HG03558 (cell line): ENCODE measurements around the gene HBQ1.
"Not testable (repeated sequence)": the region's sequence is repeated elsewhere in the genome, so short reads cannot be mapped to it uniquely, and the experiment has no call there.

Experiments used
- ATAC-seq: cut with Tn5 transposase; IDR thresholded peaks from one replicate; pipeline ENCODE4 v1.9.1; 2021; ENCODE audit warnings: moderate number of reproducible peaks; ENCODE audit not compliant: unreplicated experiment; ENCODE audit errors: extremely low read depth

The HBQ1 gene

GRCh38 chr16:194516-194915, 14.3 kb downstream of the HBQ1 start:
- ATAC-seq, result no peak

DNA sequence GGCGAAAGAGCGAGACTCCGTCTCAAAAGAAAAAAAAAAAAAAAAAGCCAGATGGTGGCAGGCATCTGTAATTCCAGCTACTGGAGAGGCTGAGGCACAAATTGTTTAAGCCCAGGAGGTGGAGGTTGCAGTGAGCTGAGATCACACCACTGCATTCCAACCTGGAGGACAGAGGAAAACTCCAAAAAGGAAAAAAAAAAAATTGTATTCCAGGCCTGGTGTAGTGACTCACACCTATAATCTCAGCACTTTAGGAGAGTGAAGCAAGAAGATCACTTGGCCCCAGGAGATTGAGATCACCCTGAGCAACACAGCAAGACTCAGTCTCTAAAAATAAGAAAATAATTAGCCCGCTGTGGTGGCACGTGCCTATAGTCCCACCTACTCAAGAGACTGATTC, 20.1 kb downstream of the HBQ1 start:
- ATAC-seq, result no peak

DNA sequence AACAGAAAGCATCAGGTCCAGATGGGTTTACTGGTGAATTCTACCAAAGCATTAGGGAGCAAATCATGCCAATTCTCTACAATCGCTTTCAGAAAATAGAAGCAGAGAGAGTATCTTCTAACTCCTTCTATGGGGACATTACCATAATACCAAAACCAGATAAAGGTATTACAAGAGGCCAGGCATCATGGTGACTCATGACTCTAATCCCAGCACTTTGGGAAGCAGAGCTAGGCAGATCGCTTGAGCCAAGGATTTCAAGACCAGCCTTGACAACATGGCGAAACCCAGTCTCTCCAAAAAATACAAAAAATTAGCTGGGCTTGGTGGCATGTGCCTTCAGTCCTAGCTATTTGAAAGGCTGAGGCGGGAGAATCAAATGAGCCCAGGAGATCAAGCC, 23.0 kb downstream of the HBQ1 start:
- ATAC-seq, result no peak

GRCh38 chr16:204046-204445, 23.8 kb downstream of the HBQ1 start:
- ATAC-seq, result not testable (repeated sequence)

DNA sequence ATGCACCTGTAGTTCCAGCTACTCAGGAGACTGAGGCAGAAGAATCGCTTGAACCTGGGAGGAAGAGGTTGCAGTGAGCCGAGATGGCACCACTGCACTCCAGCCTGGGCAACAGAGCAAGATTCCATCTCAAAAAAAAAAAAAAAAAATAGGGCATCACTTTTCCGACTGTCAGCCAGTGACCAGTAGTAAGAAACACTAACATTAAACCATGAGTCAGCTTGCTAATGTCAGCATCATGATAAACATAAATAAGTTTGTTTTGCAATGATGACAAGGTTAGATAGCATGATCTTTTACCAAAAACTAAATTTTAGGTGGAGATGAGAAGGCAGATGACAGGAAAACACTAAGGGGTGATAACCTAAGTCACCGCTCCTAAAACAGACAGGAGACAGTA, 29.1 kb downstream of the HBQ1 start:
- not testable (repeated sequence) for ATAC-seq

DNA sequence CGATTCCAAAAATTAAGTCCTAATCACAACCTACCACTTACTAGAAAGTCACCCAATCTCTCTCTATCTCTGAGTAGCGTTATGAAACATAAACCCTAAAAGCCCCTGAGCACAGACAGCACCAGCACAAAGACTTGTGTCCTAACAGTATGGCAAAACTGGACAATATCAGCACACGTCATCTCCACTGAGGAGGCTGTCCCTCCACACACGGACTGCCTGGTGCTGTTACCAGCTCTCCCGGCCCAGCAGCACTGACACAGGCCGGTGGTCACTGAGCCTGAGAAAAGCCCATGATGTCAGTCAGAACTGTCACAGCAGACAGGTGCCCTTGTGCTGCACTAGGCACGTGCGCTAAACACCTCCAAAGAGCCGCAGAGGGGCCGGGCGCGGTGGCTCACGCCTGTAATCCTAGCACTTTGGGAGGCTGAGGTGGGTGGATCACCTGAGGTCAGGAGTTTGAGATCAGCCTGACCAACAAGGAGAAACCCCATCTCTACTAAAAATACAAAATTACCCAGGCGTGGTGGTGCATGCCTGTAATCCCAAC, 31.4 kb downstream of the HBQ1 start:
- not testable (repeated sequence) for ATAC-seq

GRCh38 chr16:212999-213398, 32.7 kb downstream of the HBQ1 start:
- ATAC-seq, result no peak

- ATAC-seq, result no peak
Measured at GRCh38 chr16:220021-220420, 39.8 kb downstream of the HBQ1 start.

- no peak for ATAC-seq
Measured at GRCh38 chr16:228151-228851, 48.0 kb downstream of the HBQ1 start.

GRCh38 chr16:228852-229730, 48.8 kb downstream of the HBQ1 start, which contains the start of gene LUC7L:
Gene LUC7L (minus strand): TSS chr16:229449. CDS start chr16:229339, 110 bp downstream.
- peak; percentile 53 for ATAC-seq

- no peak for ATAC-seq
Measured at GRCh38 chr16:229731-230281, 49.5 kb downstream of the HBQ1 start.

GRCh38 chr16:230351-230750, 50.1 kb downstream of the HBQ1 start:
- not testable (repeated sequence) for ATAC-seq
